Esophagus muscularis mucosa (tissue), 4 donors: ENCODE results near the gene NUP58. TPM values are rescaled to one million over a fixed set of nuclear protein-coding genes. Genes with fewer than 3 reads are reported as not detected.

Source experiments
- DNase-seq: peaks from one replicate; pipeline ENCODE4 v3.0.0-alpha.2; 2017; ENCODE audit errors: extremely low spot score
- H3K27ac ChIP-seq, 4 donors: fragments of 200-600 bp; sonication (generic); replicated peaks in 1 of 4; 1 replicate in 3 of 4; 2 replicates in 1 of 4; pipeline ENCODE4 v1.5.1; 2016 to 2019; ENCODE audit warnings: mild to moderate bottlenecking in 1 of 4
- H3K27me3 ChIP-seq, 4 donors: fragments of 200-600 bp; sonication (generic); one replicate each; pipeline versions ENCODE4 v1.5.1 to v1.6.0; 2016 to 2019
- H3K36me3 ChIP-seq, 4 donors: fragments of 200-600 bp; sonication (generic); one replicate each; pipeline ENCODE4 v1.5.1; 2016 to 2019
- H3K4me1 ChIP-seq, 4 donors: fragments of 200-600 bp; sonication (generic); one replicate each; pipeline ENCODE4 v1.5.1; 2016 to 2019
- H3K4me3 ChIP-seq, 4 donors: fragments of 200-600 bp; sonication (generic); 1 replicate in 2 of 4; 2 replicates in 2 of 4; pipeline ENCODE4 v1.5.1; 2016 to 2019; ENCODE audit warnings: mild to moderate bottlenecking in 4 of 4, moderate library complexity in 1 of 4
- H3K9me3 ChIP-seq, 4 donors: fragments of 200-600 bp; sonication (generic); 1 replicate in 3 of 4; 2 replicates in 1 of 4; pipeline ENCODE4 v1.5.1; 2016 to 2019
- EP300 ChIP-seq: sonication (generic); formaldehyde crosslinking; IDR thresholded peaks from one replicate; pipeline ENCODE4 v1.6.1; 2017; ENCODE audit warnings: antibody characterized with exemption
- POLR2A ChIP-seq: fragments of 450-650 bp; IDR thresholded peaks from one replicate; pipeline ENCODE4 v1.6.1; 2017; ENCODE audit warnings: antibody characterized with exemption, moderate library complexity, mild to moderate bottlenecking, low read depth
- POLR2AphosphoS5 ChIP-seq, 2 donors: sonication (generic); formaldehyde crosslinking; IDR thresholded peaks; one replicate each; pipeline ENCODE4 v1.6.1; 2017; ENCODE audit warnings: antibody characterized with exemption in 2 of 2
- WGBS: methylation state at CpG from one replicate; pipeline ENCODE4 v1.1.5; 2018; 5-methylcytosine and 5-hydroxymethylcytosine counted together
- intact Hi-C: fragments of 100-400 bp; cut with DNase I; formaldehyde crosslinking; loops from one replicate; pipeline ENCODE4 v1.15.1; 2023
- total RNA-seq, 4 donors: library from RNA; depleted of rRNA; stranded (reverse); fragments of >200 nt; gene quantifications; one replicate each; pipeline versions ENCODE4 v1.1.0 to v1.2.1, GENCODE V29; 2016
- TF ChIP-seq, protein P1 (sequence below), 3 experiments: fragments of 200-600 bp in 2 of 3; fragments of 450-650 bp in 1 of 3; sonication (generic) in 2 of 3; IDR thresholded peaks; one replicate each; pipeline ENCODE4 v1.5.1; 2017 to 2019; ENCODE audit warnings: antibody characterized with exemption in 3 of 3, mild to moderate bottlenecking in 2 of 3, moderate library complexity in 1 of 3

NUP58 gene
- total RNA-seq, 4 donors from 2014 or later: 33.8 to 62.3 (median 44.4) TPM

DNA sequence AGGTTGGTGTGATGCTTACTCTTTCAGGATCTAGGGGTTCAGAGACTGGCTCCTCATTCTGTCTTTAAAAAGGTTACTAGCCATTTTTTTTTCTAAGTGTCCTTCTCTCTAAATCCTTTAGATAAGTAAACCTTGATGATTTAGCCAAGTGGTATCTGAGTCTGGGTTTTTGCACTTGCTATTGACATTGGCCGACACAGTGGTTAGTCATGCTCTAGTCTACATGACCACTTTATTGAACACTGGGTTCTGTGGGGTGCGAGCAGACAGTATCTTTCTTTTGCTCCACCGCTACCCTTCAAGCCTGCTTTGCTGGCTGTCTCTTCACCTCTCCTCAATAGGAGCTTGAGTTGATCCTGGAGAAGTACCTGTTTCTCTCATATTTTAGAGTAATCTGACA, 6.2 kb upstream of the NUP58 start:
- intact Hi-C loops: no loop called here
- DNase-seq: no peak
- Histone ChIP-seq H3K4me1 (no peaks in the 10 kb centered on the region), H3K27ac (no peak overlapping the region), H3K4me3 (no peak overlapping the region), H3K9me3 (no peaks in the 10 kb centered on the region), H3K27me3 (peaks cover 0 to 10% (median 0%) of the 10 kb centered on the region in 4 donors), H3K36me3 (no peaks in the 10 kb centered on the region)
- TF ChIP-seq POLR2AphosphoS5 (IDR thresholded peaks at IDR 0.05): no peak
- TF ChIP-seq EP300: no peak
- TF ChIP-seq, protein P1, sequence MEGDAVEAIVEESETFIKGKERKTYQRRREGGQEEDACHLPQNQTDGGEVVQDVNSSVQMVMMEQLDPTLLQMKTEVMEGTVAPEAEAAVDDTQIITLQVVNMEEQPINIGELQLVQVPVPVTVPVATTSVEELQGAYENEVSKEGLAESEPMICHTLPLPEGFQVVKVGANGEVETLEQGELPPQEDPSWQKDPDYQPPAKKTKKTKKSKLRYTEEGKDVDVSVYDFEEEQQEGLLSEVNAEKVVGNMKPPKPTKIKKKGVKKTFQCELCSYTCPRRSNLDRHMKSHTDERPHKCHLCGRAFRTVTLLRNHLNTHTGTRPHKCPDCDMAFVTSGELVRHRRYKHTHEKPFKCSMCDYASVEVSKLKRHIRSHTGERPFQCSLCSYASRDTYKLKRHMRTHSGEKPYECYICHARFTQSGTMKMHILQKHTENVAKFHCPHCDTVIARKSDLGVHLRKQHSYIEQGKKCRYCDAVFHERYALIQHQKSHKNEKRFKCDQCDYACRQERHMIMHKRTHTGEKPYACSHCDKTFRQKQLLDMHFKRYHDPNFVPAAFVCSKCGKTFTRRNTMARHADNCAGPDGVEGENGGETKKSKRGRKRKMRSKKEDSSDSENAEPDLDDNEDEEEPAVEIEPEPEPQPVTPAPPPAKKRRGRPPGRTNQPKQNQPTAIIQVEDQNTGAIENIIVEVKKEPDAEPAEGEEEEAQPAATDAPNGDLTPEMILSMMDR (IDR thresholded peaks at IDR 0.05): no peak
- no peak for TF ChIP-seq POLR2A
- WGBS: 87% methylated on average over 3 of the region's 3 CpGs

DNA sequence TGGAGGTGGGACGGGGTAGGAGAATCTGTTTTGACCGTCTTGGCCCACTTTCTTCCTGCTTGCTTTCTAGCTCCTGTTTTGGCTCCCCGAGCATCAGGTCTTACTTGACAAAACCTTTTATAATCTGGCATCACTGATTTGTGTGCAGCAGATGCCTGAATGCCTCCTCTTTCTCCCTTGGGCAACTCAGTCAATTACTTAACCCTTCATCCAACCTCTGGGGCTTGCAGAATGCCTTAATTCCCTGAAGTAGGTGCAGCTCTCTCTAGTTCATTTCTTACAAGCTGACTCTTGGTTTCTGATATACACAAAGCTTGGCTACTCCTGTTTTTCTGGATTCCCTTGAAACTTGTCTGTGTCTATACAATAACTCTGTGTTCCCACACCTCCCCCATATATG, 5.7 kb upstream of the NUP58 start:
- H3K4me3 ChIP-seq: no peak overlapping the region
- H3K27me3 ChIP-seq: peaks cover 0 to 10% (median 0%) of the 10 kb centered on the region in 4 donors
- 82% methylated on average over 3 of the region's 3 CpGs for WGBS
- H3K9me3 ChIP-seq: no peaks in the 10 kb centered on the region
- peaks cover 1 to 4% (median 2%) of the 10 kb centered on the region in 4 donors for H3K4me1 ChIP-seq
- no peak overlapping the region for H3K27ac ChIP-seq
- no peaks in the 10 kb centered on the region for H3K36me3 ChIP-seq
- intact Hi-C loops: no loop called here
- no peak for DNase-seq
- TF ChIP-seq POLR2AphosphoS5 (IDR thresholded peaks at IDR 0.05) (no peak), EP300 (no peak), POLR2A (no peak)
- TF ChIP-seq, protein P1 (IDR thresholded peaks at IDR 0.05): no peak

DNA sequence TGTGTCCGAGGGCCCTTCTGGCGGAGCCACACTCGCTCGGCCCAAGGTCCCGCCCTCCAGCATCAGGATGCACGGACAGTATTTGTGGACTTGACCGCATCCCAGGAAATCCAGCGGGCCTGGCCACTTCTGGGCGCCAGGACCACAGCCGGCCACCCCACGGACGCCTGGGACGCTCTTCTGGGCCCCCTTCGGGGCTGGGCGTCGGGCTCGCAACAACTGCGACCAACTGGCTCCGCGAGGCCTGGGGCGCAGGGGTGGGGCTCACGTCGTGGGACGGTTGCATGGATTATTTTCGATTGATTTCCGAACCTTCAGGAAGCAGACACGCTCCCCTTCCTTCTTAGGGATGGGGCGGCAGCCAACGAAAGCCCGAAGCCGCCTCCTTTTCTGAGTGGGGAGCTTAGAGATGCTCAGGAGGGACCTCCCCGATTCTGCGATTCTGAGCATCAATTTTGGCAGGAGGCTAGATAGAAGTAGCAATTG, 521 bp upstream of the NUP58 start:
- intact Hi-C loops: no loop called here
- peak overlapping the region; percentile 92 to 98 (median 94) for H3K27ac ChIP-seq
- TF ChIP-seq POLR2AphosphoS5 (IDR thresholded peaks at IDR 0.05) (no peak), EP300 (no peak), POLR2A (no peak)
- TF ChIP-seq, protein P1 (IDR thresholded peaks at IDR 0.05): no peak
- no peaks in the 10 kb centered on the region for H3K9me3 ChIP-seq
- no peak for DNase-seq
- peaks cover 18 to 40% (median 24%) of the 10 kb centered on the region in 4 donors for H3K4me1 ChIP-seq
- H3K27me3 ChIP-seq: peaks cover 0 to 6% (median 0%) of the 10 kb centered on the region in 4 donors
- peak overlapping the region; percentile 74 to 86 (median 82) for H3K4me3 ChIP-seq
- peaks cover 0 to 7% (median 2%) of the 10 kb centered on the region in 4 donors for H3K36me3 ChIP-seq
- 30% methylated on average over 14 of the region's 33 CpGs for WGBS

DNA sequence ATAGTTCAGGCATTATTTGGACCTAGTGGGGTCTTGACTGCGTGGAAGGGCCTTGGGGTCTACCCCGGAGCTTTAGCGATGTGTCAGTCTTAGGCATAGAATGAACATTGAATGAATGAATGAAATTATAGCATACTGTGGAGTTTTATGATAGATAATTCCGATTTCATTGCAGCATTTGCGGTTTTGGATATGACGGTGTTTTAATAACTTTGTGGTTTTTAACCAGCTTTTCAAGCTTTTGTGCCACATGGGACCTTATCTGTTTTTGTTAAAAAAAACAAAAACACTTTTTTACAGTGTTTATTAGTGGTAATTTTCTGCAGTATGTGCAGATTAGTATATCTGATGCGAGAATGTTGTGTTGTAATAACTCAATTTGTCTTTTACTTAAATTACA, 696 bp downstream of the NUP58 start:
- Histone ChIP-seq H3K36me3 (peaks cover 0 to 7% (median 2%) of the 10 kb centered on the region in 4 donors), H3K27ac (peak overlapping the region; percentile 92 to 98 (median 94)), H3K9me3 (no peaks in the 10 kb centered on the region), H3K27me3 (no peaks in the 10 kb centered on the region), H3K4me1 (peaks cover 18 to 40% (median 30%) of the 10 kb centered on the region in 4 donors), H3K4me3 (peak overlapping the region; percentile 74 to 86 (median 82))
- WGBS: 5% methylated on average over 7 of the region's 7 CpGs
- DNase-seq: no peak
- TF ChIP-seq EP300 (no peak), POLR2A (no peak), POLR2AphosphoS5 (IDR thresholded peaks at IDR 0.05) (no peak)
- TF ChIP-seq, protein P1 (IDR thresholded peaks at IDR 0.05): no peak
- intact Hi-C loops: no loop called here
